ENCODE data around the gene SPINK5.

The SPINK5 gene

DNA sequence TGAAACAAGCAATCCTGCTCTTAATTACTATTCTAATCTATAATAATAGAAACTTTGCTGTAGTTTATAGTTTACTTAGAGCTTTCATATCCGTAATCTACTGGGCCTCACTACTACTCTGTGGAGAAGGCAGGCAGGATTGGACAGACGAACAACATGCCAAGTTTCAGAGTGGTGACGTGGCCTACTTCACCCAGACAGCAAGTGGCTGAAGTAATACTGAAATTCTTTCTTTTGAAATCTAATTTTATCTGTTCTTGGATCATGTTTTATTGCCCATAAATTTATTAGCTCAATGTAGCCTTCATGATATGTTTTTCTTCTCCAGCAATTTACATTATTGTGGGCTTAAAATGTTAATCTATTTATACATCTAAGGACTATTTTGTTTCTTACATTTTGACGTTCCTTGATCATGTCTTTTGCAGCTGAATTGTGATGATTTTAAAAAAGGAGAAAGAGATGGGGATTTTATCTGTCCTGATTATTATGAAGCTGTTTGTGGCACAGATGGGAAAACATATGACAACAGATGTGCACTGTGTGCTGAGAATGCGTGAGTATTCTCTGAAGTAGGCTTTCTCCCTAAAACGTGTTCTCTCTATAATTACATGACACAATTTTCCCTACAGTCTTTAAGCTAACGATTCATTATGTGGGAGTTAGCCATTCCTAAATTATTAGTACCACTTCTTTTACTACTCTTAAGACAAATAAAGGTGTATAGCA, 22.4 kb downstream of the SPINK5 start:
- no peaks in the 10 kb centered on the region for H3K9me3 ChIP-seq (ENCODE audit: control insufficient read depth, insufficient read depth, low read depth, low read length)
- no peaks in the 10 kb centered on the region for H3K4me1 ChIP-seq (ENCODE audit: control insufficient read depth, insufficient read depth, low read length)
- POLR2A ChIA-PET = no interaction called here
- H3K4me3 ChIP-seq (ENCODE audit: low read depth, low read length) = no peak overlapping the region
- H3K36me3 ChIP-seq (ENCODE audit: control insufficient read depth in 2 of 2, insufficient read depth in 1 of 2, low read length in 2 of 2) = no peaks in the 10 kb centered on the region
- TF ChIP-seq ZFHX2 (tag by site-specific recombination; conservative IDR thresholded peaks at IDR 0.05) (no peak), ZNF324 (tag by site-specific recombination; IDR thresholded peaks at IDR 0.05) (no peak), ZNF571 (tag by site-specific recombination; IDR thresholded peaks at IDR 0.05) (no peak), SP7 (tag by site-specific recombination; IDR thresholded peaks at IDR 0.05) (no peak), ZNF596 (tag by site-specific recombination; IDR thresholded peaks at IDR 0.05) (no peak), ZNF624 (tag by site-specific recombination; IDR thresholded peaks at IDR 0.05) (no peak)
- TF ChIP-seq, protein P1, sequence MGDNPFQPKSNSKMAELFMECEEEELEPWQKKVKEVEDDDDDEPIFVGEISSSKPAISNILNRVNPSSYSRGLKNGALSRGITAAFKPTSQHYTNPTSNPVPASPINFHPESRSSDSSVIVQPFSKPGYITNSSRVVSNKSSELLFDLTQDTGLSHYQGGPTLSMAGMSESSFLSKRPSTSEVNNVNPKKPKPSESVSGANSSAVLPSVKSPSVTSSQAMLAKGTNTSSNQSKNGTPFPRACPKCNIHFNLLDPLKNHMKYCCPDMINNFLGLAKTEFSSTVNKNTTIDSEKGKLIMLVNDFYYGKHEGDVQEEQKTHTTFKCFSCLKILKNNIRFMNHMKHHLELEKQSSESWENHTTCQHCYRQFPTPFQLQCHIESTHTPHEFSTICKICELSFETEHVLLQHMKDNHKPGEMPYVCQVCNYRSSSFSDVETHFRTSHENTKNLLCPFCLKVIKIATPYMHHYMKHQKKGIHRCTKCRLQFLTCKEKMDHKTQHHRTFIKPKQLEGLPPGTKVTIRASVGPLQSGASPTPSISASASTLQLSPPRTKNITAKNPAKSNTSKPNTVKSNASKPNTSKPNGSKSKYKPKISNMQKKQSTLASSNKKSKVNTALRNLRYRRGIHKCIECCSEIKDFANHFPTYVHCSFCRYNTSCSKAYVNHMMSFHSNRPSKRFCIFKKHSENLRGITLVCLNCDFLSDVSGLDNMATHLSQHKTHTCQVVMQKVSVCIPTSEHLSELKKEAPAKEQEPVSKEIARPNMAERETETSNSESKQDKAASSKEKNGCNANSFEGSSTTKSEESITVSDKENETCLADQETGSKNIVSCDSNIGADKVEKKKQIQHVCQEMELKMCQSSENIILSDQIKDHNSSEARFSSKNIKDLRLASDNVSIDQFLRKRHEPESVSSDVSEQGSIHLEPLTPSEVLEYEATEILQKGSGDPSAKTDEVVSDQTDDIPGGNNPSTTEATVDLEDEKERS (tag by site-specific recombination; IDR thresholded peaks at IDR 0.05) = no peak
- TF ChIP-seq, protein P2, sequence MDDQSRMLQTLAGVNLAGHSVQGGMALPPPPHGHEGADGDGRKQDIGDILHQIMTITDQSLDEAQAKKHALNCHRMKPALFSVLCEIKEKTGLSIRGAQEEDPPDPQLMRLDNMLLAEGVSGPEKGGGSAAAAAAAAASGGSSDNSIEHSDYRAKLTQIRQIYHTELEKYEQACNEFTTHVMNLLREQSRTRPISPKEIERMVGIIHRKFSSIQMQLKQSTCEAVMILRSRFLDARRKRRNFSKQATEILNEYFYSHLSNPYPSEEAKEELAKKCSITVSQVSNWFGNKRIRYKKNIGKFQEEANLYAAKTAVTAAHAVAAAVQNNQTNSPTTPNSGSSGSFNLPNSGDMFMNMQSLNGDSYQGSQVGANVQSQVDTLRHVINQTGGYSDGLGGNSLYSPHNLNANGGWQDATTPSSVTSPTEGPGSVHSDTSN (CRISPR knock-in tag; IDR thresholded peaks at IDR 0.05) = no peak
- TF ChIP-seq, protein P3, sequence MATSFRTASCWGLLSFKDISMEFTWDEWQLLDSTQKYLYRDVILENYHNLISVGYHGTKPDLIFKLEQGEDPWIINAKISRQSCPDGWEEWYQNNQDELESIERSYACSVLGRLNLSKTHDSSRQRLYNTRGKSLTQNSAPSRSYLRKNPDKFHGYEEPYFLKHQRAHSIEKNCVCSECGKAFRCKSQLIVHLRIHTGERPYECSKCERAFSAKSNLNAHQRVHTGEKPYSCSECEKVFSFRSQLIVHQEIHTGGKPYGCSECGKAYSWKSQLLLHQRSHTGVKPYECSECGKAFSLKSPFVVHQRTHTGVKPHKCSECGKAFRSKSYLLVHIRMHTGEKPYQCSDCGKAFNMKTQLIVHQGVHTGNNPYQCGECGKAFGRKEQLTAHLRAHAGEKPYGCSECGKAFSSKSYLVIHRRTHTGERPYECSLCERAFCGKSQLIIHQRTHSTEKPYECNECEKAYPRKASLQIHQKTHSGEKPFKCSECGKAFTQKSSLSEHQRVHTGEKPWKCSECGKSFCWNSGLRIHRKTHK (tag by site-specific recombination; IDR thresholded peaks at IDR 0.05) = no peak
- TF ChIP-seq, protein P4, sequence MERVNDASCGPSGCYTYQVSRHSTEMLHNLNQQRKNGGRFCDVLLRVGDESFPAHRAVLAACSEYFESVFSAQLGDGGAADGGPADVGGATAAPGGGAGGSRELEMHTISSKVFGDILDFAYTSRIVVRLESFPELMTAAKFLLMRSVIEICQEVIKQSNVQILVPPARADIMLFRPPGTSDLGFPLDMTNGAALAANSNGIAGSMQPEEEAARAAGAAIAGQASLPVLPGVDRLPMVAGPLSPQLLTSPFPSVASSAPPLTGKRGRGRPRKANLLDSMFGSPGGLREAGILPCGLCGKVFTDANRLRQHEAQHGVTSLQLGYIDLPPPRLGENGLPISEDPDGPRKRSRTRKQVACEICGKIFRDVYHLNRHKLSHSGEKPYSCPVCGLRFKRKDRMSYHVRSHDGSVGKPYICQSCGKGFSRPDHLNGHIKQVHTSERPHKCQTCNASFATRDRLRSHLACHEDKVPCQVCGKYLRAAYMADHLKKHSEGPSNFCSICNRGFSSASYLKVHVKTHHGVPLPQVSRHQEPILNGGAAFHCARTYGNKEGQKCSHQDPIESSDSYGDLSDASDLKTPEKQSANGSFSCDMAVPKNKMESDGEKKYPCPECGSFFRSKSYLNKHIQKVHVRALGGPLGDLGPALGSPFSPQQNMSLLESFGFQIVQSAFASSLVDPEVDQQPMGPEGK (tag by site-specific recombination; IDR thresholded peaks at IDR 0.05) = no peak
- TF ChIP-seq, protein P5, sequence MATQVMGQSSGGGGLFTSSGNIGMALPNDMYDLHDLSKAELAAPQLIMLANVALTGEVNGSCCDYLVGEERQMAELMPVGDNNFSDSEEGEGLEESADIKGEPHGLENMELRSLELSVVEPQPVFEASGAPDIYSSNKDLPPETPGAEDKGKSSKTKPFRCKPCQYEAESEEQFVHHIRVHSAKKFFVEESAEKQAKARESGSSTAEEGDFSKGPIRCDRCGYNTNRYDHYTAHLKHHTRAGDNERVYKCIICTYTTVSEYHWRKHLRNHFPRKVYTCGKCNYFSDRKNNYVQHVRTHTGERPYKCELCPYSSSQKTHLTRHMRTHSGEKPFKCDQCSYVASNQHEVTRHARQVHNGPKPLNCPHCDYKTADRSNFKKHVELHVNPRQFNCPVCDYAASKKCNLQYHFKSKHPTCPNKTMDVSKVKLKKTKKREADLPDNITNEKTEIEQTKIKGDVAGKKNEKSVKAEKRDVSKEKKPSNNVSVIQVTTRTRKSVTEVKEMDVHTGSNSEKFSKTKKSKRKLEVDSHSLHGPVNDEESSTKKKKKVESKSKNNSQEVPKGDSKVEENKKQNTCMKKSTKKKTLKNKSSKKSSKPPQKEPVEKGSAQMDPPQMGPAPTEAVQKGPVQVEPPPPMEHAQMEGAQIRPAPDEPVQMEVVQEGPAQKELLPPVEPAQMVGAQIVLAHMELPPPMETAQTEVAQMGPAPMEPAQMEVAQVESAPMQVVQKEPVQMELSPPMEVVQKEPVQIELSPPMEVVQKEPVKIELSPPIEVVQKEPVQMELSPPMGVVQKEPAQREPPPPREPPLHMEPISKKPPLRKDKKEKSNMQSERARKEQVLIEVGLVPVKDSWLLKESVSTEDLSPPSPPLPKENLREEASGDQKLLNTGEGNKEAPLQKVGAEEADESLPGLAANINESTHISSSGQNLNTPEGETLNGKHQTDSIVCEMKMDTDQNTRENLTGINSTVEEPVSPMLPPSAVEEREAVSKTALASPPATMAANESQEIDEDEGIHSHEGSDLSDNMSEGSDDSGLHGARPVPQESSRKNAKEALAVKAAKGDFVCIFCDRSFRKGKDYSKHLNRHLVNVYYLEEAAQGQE (tag by site-specific recombination; IDR thresholded peaks at IDR 0.05) = no peak
- CTCF ChIA-PET = interaction anchor here (0.6 kb wide), 3 partner anchors 11 to 152 kb away, joined by 3 to 4 read pairs (median 3); no protein-coding TSS in a partner anchor
- H3K27ac ChIP-seq (ENCODE audit: extremely low read depth, low read depth, low read length) = no peak overlapping the region
